SK-N-SH treated with all-trans-retinoic acid at 6 μM for 48 hours (cell line): ENCODE results near the gene SH3D21.

ENCODE experiments used
- ATAC-seq: fragments of 200-7000 bp; cut with Tn5 transposase; 3 replicates; pipeline ENCODE4 v1.9.1; 2020; ENCODE audit warnings: mild to moderate bottlenecking, moderate library complexity
- ARNTL ChIP-seq: fragments of 450-650 bp; formaldehyde crosslinking; IDR thresholded peaks from 2 replicates; pipeline ENCODE4 v1.5.0; 2020; ENCODE audit warnings: low read depth, mild to moderate bottlenecking, moderate library complexity, borderline replicate concordance
- BACH2 ChIP-seq: fragments of 250-450 bp; sonication (Bioruptor Pico); IDR thresholded peaks from 2 replicates; pipeline ENCODE4 v1.9.0; 2021; ENCODE audit warnings: mild to moderate bottlenecking, borderline replicate concordance
- CREB5 ChIP-seq: fragments of 250-450 bp; sonication (Bioruptor Pico); IDR thresholded peaks from 2 replicates; pipeline ENCODE4 v1.5.1; 2020; ENCODE audit warnings: low read depth, mild to moderate bottlenecking, moderate library complexity
- CSDC2 ChIP-seq: fragments of 250-450 bp; sonication (Bioruptor Pico); IDR thresholded peaks from 2 replicates; pipeline ENCODE4 v1.5.0; 2020; ENCODE audit warnings: mild to moderate bottlenecking, moderate library complexity
- ESRRG ChIP-seq: fragments of 250-450 bp; sonication (Bioruptor Pico); IDR thresholded peaks from 2 replicates; pipeline ENCODE4 v1.6.1; 2021; ENCODE audit warnings: mild to moderate bottlenecking
- GLIS3 ChIP-seq: fragments of 250-450 bp; sonication (Bioruptor Pico); IDR thresholded peaks from 2 replicates; pipeline ENCODE4 v1.5.0; 2020; ENCODE audit warnings: mild to moderate bottlenecking, moderate library complexity
- ISL1 ChIP-seq: fragments of 250-450 bp; sonication (Bioruptor Pico); IDR thresholded peaks from 2 replicates; pipeline ENCODE4 v2.1.2; 2022; ENCODE audit warnings: mild to moderate bottlenecking, moderate library complexity
- OSR1 ChIP-seq: fragments of 250-450 bp; sonication (Bioruptor Pico); IDR thresholded peaks from 2 replicates; pipeline ENCODE4 v1.8.0; 2022; ENCODE audit warnings: moderate library complexity, mild to moderate bottlenecking, inconsistent platforms
- PATZ1 ChIP-seq: fragments of 250-450 bp; sonication (Bioruptor Pico); IDR thresholded peaks from 2 replicates; pipeline ENCODE4 v1.8.0; 2020; ENCODE audit warnings: mild to moderate bottlenecking, moderate library complexity, borderline replicate concordance
- POU6F1 ChIP-seq: fragments of 250-450 bp; sonication (Bioruptor Pico); IDR thresholded peaks from 2 replicates; pipeline ENCODE4 v1.8.0; 2021; ENCODE audit warnings: low read depth, mild to moderate bottlenecking, moderate library complexity, borderline replicate concordance
- PPARA ChIP-seq: fragments of 250-450 bp; sonication (Bioruptor Pico); IDR thresholded peaks from 2 replicates; pipeline ENCODE4 v1.5.0; 2020; ENCODE audit warnings: mild to moderate bottlenecking, borderline replicate concordance
- RARB ChIP-seq: fragments of 250-450 bp; sonication (Bioruptor Pico); IDR thresholded peaks from 2 replicates; pipeline ENCODE4 v1.8.0; 2021; ENCODE audit warnings: mild to moderate bottlenecking, moderate library complexity
- SNAI2 ChIP-seq: fragments of 250-450 bp; sonication (Bioruptor Pico); IDR thresholded peaks from 2 replicates; pipeline ENCODE4 v1.5.0; 2020; ENCODE audit warnings: mild to moderate bottlenecking, moderate library complexity
- TCF4 ChIP-seq: fragments of 250-450 bp; sonication (Bioruptor Pico); IDR thresholded peaks from 2 replicates; pipeline ENCODE4 v1.8.0; 2021; ENCODE audit warnings: mild to moderate bottlenecking, moderate library complexity, borderline replicate concordance
- TOX ChIP-seq: fragments of 250-450 bp; sonication (Bioruptor Pico); IDR thresholded peaks from 2 replicates; pipeline ENCODE4 v1.8.0; 2021; ENCODE audit warnings: mild to moderate bottlenecking, moderate library complexity, borderline replicate concordance
- TSHZ2 ChIP-seq: fragments of 250-450 bp; sonication (Bioruptor Pico); IDR thresholded peaks from 2 replicates; pipeline ENCODE4 v1.5.0; 2020; ENCODE audit warnings: mild to moderate bottlenecking, moderate library complexity
- ZC3H10 ChIP-seq: fragments of 250-450 bp; sonication (Bioruptor Pico); IDR thresholded peaks from 2 replicates; pipeline ENCODE4 v1.5.1; 2021; ENCODE audit warnings: mild to moderate bottlenecking, moderate library complexity
- ZFP3 ChIP-seq: fragments of 250-450 bp; sonication (Bioruptor Pico); IDR thresholded peaks from 2 replicates; pipeline ENCODE4 v1.5.0; 2020; ENCODE audit warnings: mild to moderate bottlenecking, moderate library complexity
- ZNF565 ChIP-seq: fragments of 450-650 bp; formaldehyde crosslinking; conservative IDR thresholded peaks from 2 replicates; pipeline ENCODE4 v1.5.0; 2020; ENCODE audit warnings: low read depth, mild to moderate bottlenecking, moderate library complexity
- ZNF70 ChIP-seq: fragments of 450-650 bp; formaldehyde crosslinking; IDR thresholded peaks from 2 replicates; pipeline ENCODE4 v1.5.0; 2020; ENCODE audit warnings: mild to moderate bottlenecking, moderate library complexity
- ZNF8 ChIP-seq: fragments of 450-650 bp; formaldehyde crosslinking; IDR thresholded peaks from 2 replicates; pipeline ENCODE4 v1.5.0; 2020; ENCODE audit warnings: mild to moderate bottlenecking, moderate library complexity

SH3D21 gene

GRCh38 chr1:36309397-36309796 lies 3.2 kb downstream of the SH3D21 start:
- no peak for TF ChIP-seq TCF4
- TF ChIP-seq ZNF565 (CRISPR knock-in tag) = no peak
- no peak for TF ChIP-seq CSDC2 (CRISPR knock-in tag)
- no peak for TF ChIP-seq OSR1 (CRISPR knock-in tag)
- no peak for TF ChIP-seq RARB (CRISPR knock-in tag)
- no peak for TF ChIP-seq CREB5 (CRISPR knock-in tag)
- no peak for TF ChIP-seq POU6F1 (CRISPR knock-in tag)
- no peak for TF ChIP-seq SNAI2
- TF ChIP-seq ARNTL (CRISPR knock-in tag) = no peak
- no peak for TF ChIP-seq TSHZ2 (CRISPR knock-in tag)
- TF ChIP-seq ISL1 (CRISPR knock-in tag) = no peak
- TF ChIP-seq ZNF8 = no peak
- no peak for TF ChIP-seq ZNF70 (CRISPR knock-in tag)
- no peak for TF ChIP-seq ESRRG
- TF ChIP-seq TOX (CRISPR knock-in tag) = no peak
- TF ChIP-seq ZFP3 (CRISPR knock-in tag) = no peak
- no peak for TF ChIP-seq ZC3H10 (CRISPR knock-in tag)
- no peak for TF ChIP-seq PPARA (CRISPR knock-in tag)
- ATAC-seq = no peak

- TF ChIP-seq PATZ1 (CRISPR knock-in tag) = no peak
- TF ChIP-seq ZC3H10 (CRISPR knock-in tag) = no peak
- TF ChIP-seq, all 23 proteins: peak for 0
- no peak for ATAC-seq
Observed at GRCh38 chr1:36320291-36320761, 14.2 kb downstream of the SH3D21 start.

GRCh38 chr1:36320767-36321118 lies 14.6 kb downstream of the SH3D21 start:
- TF ChIP-seq TCF4 (no peak), GLIS3 (CRISPR knock-in tag) (no peak), BACH2 (CRISPR knock-in tag) (no peak), TOX (CRISPR knock-in tag) (no peak), ZNF565 (CRISPR knock-in tag) (no peak), CREB5 (CRISPR knock-in tag) (no peak), ISL1 (CRISPR knock-in tag) (no peak), SNAI2 (no peak), OSR1 (CRISPR knock-in tag) (no peak), ZFP3 (CRISPR knock-in tag) (no peak), ZNF70 (CRISPR knock-in tag) (no peak)
- no peak for ATAC-seq
